GM23338 (cell line): ENCODE results near the gene LAMTOR5. TPM values are rescaled to one million over a fixed set of nuclear protein-coding genes. Genes with fewer than 3 reads are reported as not detected.
A peak's percentile ranks its signal among the peaks of the same experiment; 100 is the strongest.

ENCODE experiments used
- ATAC-seq: fragments of 200-7000 bp; cut with Tn5 transposase; 3 replicates; pipeline ENCODE4 v1.9.1; 2020
- DNase-seq: peaks from one replicate; pipeline ENCODE4 v3.0.0-alpha.2; 2015; ENCODE audit warnings: low spot score
- H2AFZ ChIP-seq: fragments of 200-600 bp; sonication (generic); 2 replicates; pipeline ENCODE4 v1.8.0; 2016; ENCODE audit warnings: antibody characterized with exemption, mild to moderate bottlenecking, moderate library complexity
- H3F3A ChIP-seq: fragments of 200-600 bp; sonication (generic); replicated peaks from 2 replicates; pipeline ENCODE4 v1.8.0; 2017; ENCODE audit warnings: antibody characterized with exemption, mixed run types, low read depth
- H3K27ac ChIP-seq: fragments of 200-600 bp; sonication (generic); 2 replicates; pipeline ENCODE4 v1.6.1; 2016; ENCODE audit warnings: low read depth
- H3K27me3 ChIP-seq: fragments of 200-600 bp; sonication (generic); 2 replicates; pipeline ENCODE4 v1.8.0; 2016; ENCODE audit warnings: mild to moderate bottlenecking, mixed run types, moderate library complexity; ENCODE audit not compliant: insufficient read depth
- H3K36me3 ChIP-seq: fragments of 200-600 bp; sonication (generic); 2 replicates; pipeline ENCODE4 v1.8.0; 2016; ENCODE audit warnings: mild to moderate bottlenecking; ENCODE audit not compliant: insufficient read depth
- H3K4me1 ChIP-seq: fragments of 200-600 bp; sonication (generic); 2 replicates; pipeline ENCODE4 v1.8.0; 2016; ENCODE audit warnings: mild to moderate bottlenecking, moderate library complexity; ENCODE audit not compliant: insufficient read depth
- H3K4me2 ChIP-seq: fragments of 200-600 bp; sonication (generic); 2 replicates; pipeline ENCODE4 v1.7.1; 2017; ENCODE audit warnings: mixed run types
- H3K4me3 ChIP-seq: fragments of 200-600 bp; sonication (generic); 2 replicates; pipeline ENCODE4 v1.6.1; 2016; ENCODE audit warnings: mixed run types
- H3K79me2 ChIP-seq: fragments of 200-600 bp; sonication (generic); replicated peaks from 2 replicates; pipeline ENCODE4 v1.8.0; 2017; ENCODE audit warnings: mild to moderate bottlenecking; ENCODE audit not compliant: insufficient read depth
- H3K9me2 ChIP-seq: fragments of 200-600 bp; sonication (generic); 2 replicates; pipeline ENCODE4 v1.8.0; 2017; ENCODE audit not compliant: insufficient read depth
- H4K20me1 ChIP-seq: fragments of 200-600 bp; sonication (generic); replicated peaks from 2 replicates; pipeline ENCODE4 v1.8.0; 2017; ENCODE audit warnings: mild to moderate bottlenecking; ENCODE audit not compliant: insufficient read depth
- H3K27ac Mint-ChIP-seq: 2 replicates; pipeline ENCODE4 v1.8.0; 2020; ENCODE audit warnings: inconsistent platforms, mild to moderate bottlenecking, moderate library complexity, mixed read lengths
- H3K27me3 Mint-ChIP-seq: 3 replicates; pipeline ENCODE4 v1.8.0; 2022; ENCODE audit warnings: low read depth, mild to moderate bottlenecking, moderate library complexity, mixed read lengths, inconsistent platforms; ENCODE audit not compliant: insufficient read depth, poor library complexity
- H3K36me3 Mint-ChIP-seq: 3 replicates; pipeline ENCODE4 v1.8.0; 2021; ENCODE audit warnings: low read depth, mild to moderate bottlenecking, inconsistent platforms, moderate library complexity, mixed read lengths
- H3K4me1 Mint-ChIP-seq: 3 replicates; pipeline ENCODE4 v1.8.0; 2020; ENCODE audit warnings: mild to moderate bottlenecking, inconsistent platforms, mixed read lengths
- H3K4me3 Mint-ChIP-seq: 3 replicates; pipeline ENCODE4 v1.8.0; 2021; ENCODE audit warnings: moderate library complexity, mild to moderate bottlenecking, inconsistent platforms, mixed read lengths
- H3K9me3 Mint-ChIP-seq: 3 replicates; pipeline ENCODE4 v1.8.0; 2020; ENCODE audit warnings: moderate library complexity, mild to moderate bottlenecking, inconsistent platforms, mixed read lengths
- CREB1 ChIP-seq: fragments of 250-450 bp; sonication (Bioruptor Pico); IDR thresholded peaks from 2 replicates; pipeline ENCODE4 v1.5.0; 2020; ENCODE audit warnings: low read depth, mild to moderate bottlenecking, moderate library complexity
- EZH2phosphoT487 ChIP-seq: fragments of 200-600 bp; sonication (generic); IDR thresholded peaks from one replicate; pipeline ENCODE4 v1.8.1; 2018; ENCODE audit warnings: antibody characterized with exemption; ENCODE audit not compliant: unreplicated experiment
- JUNB ChIP-seq: IDR thresholded peaks from one replicate; pipeline ENCODE4 v1.6.1; 2016; ENCODE audit warnings: antibody characterized with exemption; ENCODE audit not compliant: unreplicated experiment
- NANOG ChIP-seq: IDR thresholded peaks from 2 replicates; pipeline ENCODE4 v1.6.1; 2016; ENCODE audit warnings: antibody characterized with exemption, borderline replicate concordance
- POLR2AphosphoS5 ChIP-seq: IDR thresholded peaks from 2 replicates; pipeline ENCODE4 v1.6.1; 2016; ENCODE audit warnings: antibody characterized with exemption, low read depth
- STAT1 ChIP-seq: IDR thresholded peaks from one replicate; pipeline ENCODE4 v1.6.1; 2016; ENCODE audit warnings: antibody characterized with exemption; ENCODE audit not compliant: unreplicated experiment
- ZNF114 ChIP-seq: fragments of 250-450 bp; sonication (Bioruptor Pico); IDR thresholded peaks from 2 replicates; pipeline ENCODE4 v1.5.0; 2020; ENCODE audit warnings: mild to moderate bottlenecking, moderate library complexity
- polyA plus RNA-seq: library from polyadenylated mRNA; unstranded; fragments of >200 nt; fragmentation: Nextera tagmentation; extraction: Ambion mirVana; gene quantifications from 2 replicates; pipeline ENCODE4 v1.2.1, GENCODE V29; 2016
- total RNA-seq: library from RNA; depleted of rRNA; stranded (reverse); fragments of >200 nt; shearing (Covaris generic); gene quantifications from 2 replicates; pipeline ENCODE4 v1.2.3, GENCODE V29; 2014
- TF ChIP-seq, protein P1 (sequence below), 2 experiments: fragments of 200-600 bp in 1 of 2; sonication (generic) in 1 of 2; conservative IDR thresholded peaks; 2 replicates each; pipeline versions ENCODE4 v1.5.1 to v1.6.1; 2016 to 2017; ENCODE audit warnings: antibody characterized with exemption in 2 of 2, low read depth in 2 of 2, mild to moderate bottlenecking in 2 of 2, moderate library complexity in 1 of 2
- TF ChIP-seq, protein P2 (sequence below): IDR thresholded peaks from 2 replicates; pipeline ENCODE4 v1.6.1; 2016; ENCODE audit warnings: antibody characterized with exemption
- TF ChIP-seq, protein P3 (sequence below): IDR thresholded peaks from one replicate; pipeline ENCODE4 v1.6.1; 2018; ENCODE audit warnings: antibody characterized with exemption; ENCODE audit not compliant: unreplicated experiment
- TF ChIP-seq, protein P4 (sequence below): fragments of 250-450 bp; sonication (Bioruptor Pico); IDR thresholded peaks from 2 replicates; pipeline ENCODE4 v1.5.0; 2020; ENCODE audit warnings: mild to moderate bottlenecking, moderate library complexity

Gene LAMTOR5
- total and polyA plus RNA-seq, 2 experiments from 2014 or later: 41.0 to 246 TPM

DNA sequence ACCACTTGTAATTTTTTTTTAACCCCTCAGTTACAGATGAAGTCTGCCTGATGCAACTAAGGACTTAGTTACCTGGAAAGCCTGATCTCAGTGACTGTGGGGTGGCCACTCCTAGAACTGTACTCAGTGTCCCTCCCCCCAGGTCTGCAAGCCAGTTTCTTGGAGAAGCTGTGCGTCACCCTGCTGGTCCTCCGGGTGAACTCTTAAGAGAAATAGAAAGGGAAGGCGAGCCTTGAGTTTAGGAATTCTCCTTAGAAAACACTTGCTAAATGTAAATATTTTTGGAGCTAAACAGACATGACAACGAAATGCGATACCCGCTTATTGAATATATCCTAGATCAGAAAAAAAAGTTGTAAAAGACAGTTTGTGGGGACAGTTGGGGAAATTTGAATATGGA, 17.4 kb downstream of the LAMTOR5 start:
- peaks cover 3% of the 10 kb centered on the region; the same call in 2 of the 3 replicates for H3K36me3 Mint-ChIP-seq

More for the DNA sequence above, 17.4 kb downstream of the LAMTOR5 start:
- TF ChIP-seq EZH2phosphoT487: no peak
- no peak for TF ChIP-seq STAT1
- TF ChIP-seq JUNB: no peak
- TF ChIP-seq, protein P1, sequence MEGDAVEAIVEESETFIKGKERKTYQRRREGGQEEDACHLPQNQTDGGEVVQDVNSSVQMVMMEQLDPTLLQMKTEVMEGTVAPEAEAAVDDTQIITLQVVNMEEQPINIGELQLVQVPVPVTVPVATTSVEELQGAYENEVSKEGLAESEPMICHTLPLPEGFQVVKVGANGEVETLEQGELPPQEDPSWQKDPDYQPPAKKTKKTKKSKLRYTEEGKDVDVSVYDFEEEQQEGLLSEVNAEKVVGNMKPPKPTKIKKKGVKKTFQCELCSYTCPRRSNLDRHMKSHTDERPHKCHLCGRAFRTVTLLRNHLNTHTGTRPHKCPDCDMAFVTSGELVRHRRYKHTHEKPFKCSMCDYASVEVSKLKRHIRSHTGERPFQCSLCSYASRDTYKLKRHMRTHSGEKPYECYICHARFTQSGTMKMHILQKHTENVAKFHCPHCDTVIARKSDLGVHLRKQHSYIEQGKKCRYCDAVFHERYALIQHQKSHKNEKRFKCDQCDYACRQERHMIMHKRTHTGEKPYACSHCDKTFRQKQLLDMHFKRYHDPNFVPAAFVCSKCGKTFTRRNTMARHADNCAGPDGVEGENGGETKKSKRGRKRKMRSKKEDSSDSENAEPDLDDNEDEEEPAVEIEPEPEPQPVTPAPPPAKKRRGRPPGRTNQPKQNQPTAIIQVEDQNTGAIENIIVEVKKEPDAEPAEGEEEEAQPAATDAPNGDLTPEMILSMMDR (conservative IDR thresholded peaks at IDR 0.05; ENCODE audit: low read depth in 2 of 2): no peak
- no peak for TF ChIP-seq NANOG
- no peak for TF ChIP-seq ZNF114 (CRISPR knock-in tag)
- TF ChIP-seq, protein P2, sequence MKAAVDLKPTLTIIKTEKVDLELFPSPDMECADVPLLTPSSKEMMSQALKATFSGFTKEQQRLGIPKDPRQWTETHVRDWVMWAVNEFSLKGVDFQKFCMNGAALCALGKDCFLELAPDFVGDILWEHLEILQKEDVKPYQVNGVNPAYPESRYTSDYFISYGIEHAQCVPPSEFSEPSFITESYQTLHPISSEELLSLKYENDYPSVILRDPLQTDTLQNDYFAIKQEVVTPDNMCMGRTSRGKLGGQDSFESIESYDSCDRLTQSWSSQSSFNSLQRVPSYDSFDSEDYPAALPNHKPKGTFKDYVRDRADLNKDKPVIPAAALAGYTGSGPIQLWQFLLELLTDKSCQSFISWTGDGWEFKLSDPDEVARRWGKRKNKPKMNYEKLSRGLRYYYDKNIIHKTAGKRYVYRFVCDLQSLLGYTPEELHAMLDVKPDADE: no peak
- TF ChIP-seq CREB1 (CRISPR knock-in tag): no peak
- no peak for TF ChIP-seq POLR2AphosphoS5
- TF ChIP-seq, protein P3, sequence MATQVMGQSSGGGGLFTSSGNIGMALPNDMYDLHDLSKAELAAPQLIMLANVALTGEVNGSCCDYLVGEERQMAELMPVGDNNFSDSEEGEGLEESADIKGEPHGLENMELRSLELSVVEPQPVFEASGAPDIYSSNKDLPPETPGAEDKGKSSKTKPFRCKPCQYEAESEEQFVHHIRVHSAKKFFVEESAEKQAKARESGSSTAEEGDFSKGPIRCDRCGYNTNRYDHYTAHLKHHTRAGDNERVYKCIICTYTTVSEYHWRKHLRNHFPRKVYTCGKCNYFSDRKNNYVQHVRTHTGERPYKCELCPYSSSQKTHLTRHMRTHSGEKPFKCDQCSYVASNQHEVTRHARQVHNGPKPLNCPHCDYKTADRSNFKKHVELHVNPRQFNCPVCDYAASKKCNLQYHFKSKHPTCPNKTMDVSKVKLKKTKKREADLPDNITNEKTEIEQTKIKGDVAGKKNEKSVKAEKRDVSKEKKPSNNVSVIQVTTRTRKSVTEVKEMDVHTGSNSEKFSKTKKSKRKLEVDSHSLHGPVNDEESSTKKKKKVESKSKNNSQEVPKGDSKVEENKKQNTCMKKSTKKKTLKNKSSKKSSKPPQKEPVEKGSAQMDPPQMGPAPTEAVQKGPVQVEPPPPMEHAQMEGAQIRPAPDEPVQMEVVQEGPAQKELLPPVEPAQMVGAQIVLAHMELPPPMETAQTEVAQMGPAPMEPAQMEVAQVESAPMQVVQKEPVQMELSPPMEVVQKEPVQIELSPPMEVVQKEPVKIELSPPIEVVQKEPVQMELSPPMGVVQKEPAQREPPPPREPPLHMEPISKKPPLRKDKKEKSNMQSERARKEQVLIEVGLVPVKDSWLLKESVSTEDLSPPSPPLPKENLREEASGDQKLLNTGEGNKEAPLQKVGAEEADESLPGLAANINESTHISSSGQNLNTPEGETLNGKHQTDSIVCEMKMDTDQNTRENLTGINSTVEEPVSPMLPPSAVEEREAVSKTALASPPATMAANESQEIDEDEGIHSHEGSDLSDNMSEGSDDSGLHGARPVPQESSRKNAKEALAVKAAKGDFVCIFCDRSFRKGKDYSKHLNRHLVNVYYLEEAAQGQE: no peak
- TF ChIP-seq, protein P4, sequence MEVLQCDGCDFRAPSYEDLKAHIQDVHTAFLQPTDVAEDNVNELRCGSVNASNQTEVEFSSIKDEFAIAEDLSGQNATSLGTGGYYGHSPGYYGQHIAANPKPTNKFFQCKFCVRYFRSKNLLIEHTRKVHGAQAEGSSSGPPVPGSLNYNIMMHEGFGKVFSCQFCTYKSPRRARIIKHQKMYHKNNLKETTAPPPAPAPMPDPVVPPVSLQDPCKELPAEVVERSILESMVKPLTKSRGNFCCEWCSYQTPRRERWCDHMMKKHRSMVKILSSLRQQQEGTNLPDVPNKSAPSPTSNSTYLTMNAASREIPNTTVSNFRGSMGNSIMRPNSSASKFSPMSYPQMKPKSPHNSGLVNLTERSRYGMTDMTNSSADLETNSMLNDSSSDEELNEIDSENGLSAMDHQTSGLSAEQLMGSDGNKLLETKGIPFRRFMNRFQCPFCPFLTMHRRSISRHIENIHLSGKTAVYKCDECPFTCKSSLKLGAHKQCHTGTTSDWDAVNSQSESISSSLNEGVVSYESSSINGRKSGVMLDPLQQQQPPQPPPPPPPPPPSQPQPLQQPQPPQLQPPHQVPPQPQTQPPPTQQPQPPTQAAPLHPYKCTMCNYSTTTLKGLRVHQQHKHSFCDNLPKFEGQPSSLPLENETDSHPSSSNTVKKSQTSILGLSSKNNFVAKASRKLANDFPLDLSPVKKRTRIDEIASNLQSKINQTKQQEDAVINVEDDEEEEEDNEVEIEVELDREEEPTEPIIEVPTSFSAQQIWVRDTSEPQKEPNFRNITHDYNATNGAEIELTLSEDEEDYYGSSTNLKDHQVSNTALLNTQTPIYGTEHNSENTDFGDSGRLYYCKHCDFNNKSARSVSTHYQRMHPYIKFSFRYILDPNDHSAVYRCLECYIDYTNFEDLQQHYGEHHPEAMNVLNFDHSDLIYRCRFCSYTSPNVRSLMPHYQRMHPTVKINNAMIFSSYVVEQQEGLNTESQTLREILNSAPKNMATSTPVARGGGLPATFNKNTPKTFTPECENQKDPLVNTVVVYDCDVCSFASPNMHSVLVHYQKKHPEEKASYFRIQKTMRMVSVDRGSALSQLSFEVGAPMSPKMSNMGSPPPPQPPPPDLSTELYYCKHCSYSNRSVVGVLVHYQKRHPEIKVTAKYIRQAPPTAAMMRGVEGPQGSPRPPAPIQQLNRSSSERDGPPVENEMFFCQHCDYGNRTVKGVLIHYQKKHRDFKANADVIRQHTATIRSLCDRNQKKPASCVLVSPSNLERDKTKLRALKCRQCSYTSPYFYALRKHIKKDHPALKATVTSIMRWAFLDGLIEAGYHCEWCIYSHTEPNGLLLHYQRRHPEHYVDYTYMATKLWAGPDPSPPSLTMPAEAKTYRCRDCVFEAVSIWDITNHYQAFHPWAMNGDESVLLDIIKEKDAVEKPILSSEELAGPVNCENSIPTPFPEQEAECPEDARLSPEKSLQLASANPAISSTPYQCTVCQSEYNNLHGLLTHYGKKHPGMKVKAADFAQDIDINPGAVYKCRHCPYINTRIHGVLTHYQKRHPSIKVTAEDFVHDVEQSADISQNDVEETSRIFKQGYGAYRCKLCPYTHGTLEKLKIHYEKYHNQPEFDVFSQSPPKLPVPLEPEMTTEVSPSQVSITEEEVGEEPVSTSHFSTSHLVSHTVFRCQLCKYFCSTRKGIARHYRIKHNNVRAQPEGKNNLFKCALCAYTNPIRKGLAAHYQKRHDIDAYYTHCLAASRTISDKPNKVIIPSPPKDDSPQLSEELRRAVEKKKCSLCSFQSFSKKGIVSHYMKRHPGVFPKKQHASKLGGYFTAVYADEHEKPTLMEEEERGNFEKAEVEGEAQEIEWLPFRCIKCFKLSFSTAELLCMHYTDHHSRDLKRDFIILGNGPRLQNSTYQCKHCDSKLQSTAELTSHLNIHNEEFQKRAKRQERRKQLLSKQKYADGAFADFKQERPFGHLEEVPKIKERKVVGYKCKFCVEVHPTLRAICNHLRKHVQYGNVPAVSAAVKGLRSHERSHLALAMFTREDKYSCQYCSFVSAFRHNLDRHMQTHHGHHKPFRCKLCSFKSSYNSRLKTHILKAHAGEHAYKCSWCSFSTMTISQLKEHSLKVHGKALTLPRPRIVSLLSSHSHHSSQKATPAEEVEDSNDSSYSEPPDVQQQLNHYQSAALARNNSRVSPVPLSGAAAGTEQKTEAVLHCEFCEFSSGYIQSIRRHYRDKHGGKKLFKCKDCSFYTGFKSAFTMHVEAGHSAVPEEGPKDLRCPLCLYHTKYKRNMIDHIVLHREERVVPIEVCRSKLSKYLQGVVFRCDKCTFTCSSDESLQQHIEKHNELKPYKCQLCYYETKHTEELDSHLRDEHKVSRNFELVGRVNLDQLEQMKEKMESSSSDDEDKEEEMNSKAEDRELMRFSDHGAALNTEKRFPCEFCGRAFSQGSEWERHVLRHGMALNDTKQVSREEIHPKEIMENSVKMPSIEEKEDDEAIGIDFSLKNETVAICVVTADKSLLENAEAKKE (CRISPR knock-in tag): no peak
- Histone ChIP-seq H3K4me1 (peaks cover 20% of the 10 kb centered on the region), H3K36me3 (0 out of 2 replicates have a peak, but pooled peaks cover 4% of the 10 kb centered on the region), H2AFZ (no peak overlapping the region), H4K20me1 (no peaks in the 10 kb centered on the region; the same call in 1 of the 2 replicates), H3K27me3 (no peaks in the 10 kb centered on the region), H3K9me2 (no peaks in the 10 kb centered on the region), H3K79me2 (no peaks in the 10 kb centered on the region), H3F3A (no peaks in the 10 kb centered on the region), H3K4me2 (peak overlapping the region; percentile 61), H3K4me3 (0 out of 2 replicates have a peak overlapping the region, but pooled peaks have one; percentile 14), H3K27ac (peak overlapping the region; percentile 36; the same call in 1 of the 2 replicates)
- Mint-ChIP-seq H3K27ac (peak overlapping the region; percentile 86), H3K4me1 (peaks cover 24% of the 10 kb centered on the region), H3K9me3 (no peaks in the 10 kb centered on the region), H3K27me3 (no peaks in the 10 kb centered on the region), H3K4me3 (peak overlapping the region; percentile 46; the same call in 1 of the 3 replicates)
- DNase-seq: peak; percentile 61
- peak; percentile 81 for ATAC-seq
